Lower lobe of right lung (tissue), 2 donors: ENCODE measurements around the gene ADH7. TPM values are rescaled to one million over a fixed set of nuclear protein-coding genes. Genes with fewer than 3 reads are reported as not detected.

Source experiments
- ATAC-seq, 2 donors: fragments of 200-7000 bp; cut with Tn5 transposase; one replicate each; pipeline ENCODE4 v1.9.1; 2020 to 2022; ENCODE audit warnings: mild to moderate bottlenecking in 2 of 2, moderate library complexity in 2 of 2
- DNase-seq: peaks from one replicate; pipeline ENCODE4 v3.0.0-alpha.2; 2020
- H3K27ac ChIP-seq: fragments of 200-600 bp; one replicate; pipeline ENCODE4 v1.8.0; 2022
- H3K27me3 ChIP-seq: fragments of 200-600 bp; one replicate; pipeline ENCODE4 v1.8.0; 2022; ENCODE audit warnings: low read depth
- H3K36me3 ChIP-seq: fragments of 200-600 bp; one replicate; pipeline ENCODE4 v1.8.0; 2022; ENCODE audit warnings: mild to moderate bottlenecking
- H3K4me1 ChIP-seq: fragments of 200-600 bp; one replicate; pipeline ENCODE4 v1.8.0; 2022
- H3K4me3 ChIP-seq: fragments of 200-600 bp; one replicate; pipeline ENCODE4 v1.8.0; 2022; ENCODE audit warnings: mild to moderate bottlenecking
- H3K9me3 ChIP-seq: fragments of 200-600 bp; one replicate; pipeline ENCODE4 v1.8.0; 2022
- CTCF ChIP-seq: fragments of 200-600 bp; IDR thresholded peaks from one replicate; pipeline ENCODE4 v1.8.0; 2022; ENCODE audit warnings: antibody characterized with exemption, mild to moderate bottlenecking
- intact Hi-C: fragments of 100-400 bp; cut with DNase I; formaldehyde crosslinking; loops from one replicate; pipeline ENCODE4 v1.11.0; 2022
- total RNA-seq: library from RNA; stranded (reverse); fragmentation: NEBNext Ultra II Directional; extraction: Animal tissue kit (Norgen Biotek cat#: 25700); gene quantifications from one replicate; pipeline ENCODE4 v1.2.1, GENCODE V29; 2021
- donor health status: DM: no; HTN: yes; CAD: no; lungs with severe emphysema.

ADH7 gene
- total RNA-seq, 1 donor from 2014 or later = 0.47 TPM

DNA sequence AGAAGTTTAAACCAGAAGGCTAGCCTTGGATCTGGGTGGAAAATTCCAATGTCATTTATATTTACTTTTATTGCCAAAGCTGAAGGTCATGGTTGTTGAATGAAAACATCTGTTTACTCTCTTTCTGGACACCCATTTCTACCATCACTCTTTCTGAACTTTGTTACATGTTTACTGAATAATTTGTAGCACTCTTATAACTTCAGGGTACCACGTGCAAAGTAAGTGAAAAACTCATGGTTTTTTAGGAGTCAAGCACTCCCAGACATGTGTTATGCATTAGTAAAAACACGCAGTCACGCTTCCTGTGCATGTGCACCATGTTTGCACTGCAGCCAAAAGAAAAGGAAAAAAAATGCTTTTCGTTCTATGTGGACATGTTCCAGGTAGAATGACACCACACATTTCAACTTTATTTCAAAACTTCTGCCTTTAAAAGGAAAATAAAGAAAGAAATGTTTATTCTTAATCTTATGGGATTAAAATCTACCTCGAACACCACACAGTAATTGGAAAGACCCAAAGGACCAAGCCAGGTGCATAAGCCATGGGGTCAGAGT is 51.2 kb downstream of the ADH7 start:
- no peaks in the 10 kb centered on the region for H3K27me3 ChIP-seq
- no peak for TF ChIP-seq CTCF
- no peaks in the 10 kb centered on the region for H3K36me3 ChIP-seq
- H3K4me3 ChIP-seq = no peak overlapping the region
- no peaks in the 10 kb centered on the region for H3K4me1 ChIP-seq
- H3K27ac ChIP-seq = peak overlapping the region; percentile 73
- ATAC-seq (peak; percentile 67 to 71), DNase-seq (no peak)
- peaks cover 8% of the 10 kb centered on the region for H3K9me3 ChIP-seq
- intact Hi-C loops = no loop called here

DNA sequence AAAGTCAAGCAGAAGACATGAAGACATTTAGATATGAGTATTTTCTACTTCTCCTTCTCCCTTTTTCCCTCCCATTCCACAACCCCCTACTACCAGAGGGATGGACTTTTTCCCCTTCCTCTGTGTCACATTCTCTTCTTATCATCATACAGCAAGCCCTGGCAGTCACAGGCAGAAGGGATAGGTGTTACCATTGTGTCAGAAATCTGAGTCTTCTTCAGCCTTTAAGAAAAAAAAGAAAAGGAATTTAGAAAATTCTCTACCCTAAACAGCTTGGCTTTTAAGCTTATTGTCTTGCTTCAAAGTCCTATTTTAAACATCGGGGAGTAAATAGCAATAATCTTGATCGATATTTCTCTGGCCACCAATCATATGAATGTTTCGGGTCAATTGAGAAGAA is 51.7 kb downstream of the ADH7 start:
- no peaks in the 10 kb centered on the region for H3K27me3 ChIP-seq
- ATAC-seq (peak in 1 of 2 donors; percentile 23), DNase-seq (no peak)
- no peaks in the 10 kb centered on the region for H3K4me1 ChIP-seq
- intact Hi-C loops = no loop called here
- peaks cover 4% of the 10 kb centered on the region for H3K9me3 ChIP-seq
- H3K27ac ChIP-seq = peak overlapping the region; percentile 73
- H3K36me3 ChIP-seq = no peaks in the 10 kb centered on the region
- H3K4me3 ChIP-seq = no peak overlapping the region
- TF ChIP-seq CTCF = no peak

GRCh38 chr4:99382745-99383360 is 52.3 kb downstream of the ADH7 start:
- no peak for TF ChIP-seq CTCF
- Histone ChIP-seq H3K36me3 (no peaks in the 10 kb centered on the region), H3K27me3 (no peaks in the 10 kb centered on the region), H3K9me3 (peaks cover 4% of the 10 kb centered on the region), H3K4me3 (no peak overlapping the region), H3K27ac (peak overlapping the region; percentile 73), H3K4me1 (no peaks in the 10 kb centered on the region)
- intact Hi-C loops = no loop called here
- no peak for DNase-seq
- peak in 1 of 2 donors; percentile 11 for ATAC-seq

- H3K9me3 ChIP-seq = peaks cover 4% of the 10 kb centered on the region
- ATAC-seq (no peak), DNase-seq (no peak)
- no peaks in the 10 kb centered on the region for H3K4me1 ChIP-seq
- H3K4me3 ChIP-seq = no peak overlapping the region
- no peaks in the 10 kb centered on the region for H3K36me3 ChIP-seq
- intact Hi-C loops = no loop called here
- H3K27me3 ChIP-seq = no peaks in the 10 kb centered on the region
- no peak for TF ChIP-seq CTCF
- H3K27ac ChIP-seq = peak overlapping the region; percentile 25
These were observed 53.5 kb downstream of the ADH7 start for GRCh38 chr4:99381588-99382175.

GRCh38 chr4:99379571-99379970 is 55.6 kb downstream of the ADH7 start:
- no peaks in the 10 kb centered on the region for H3K27me3 ChIP-seq
- no peak for ATAC-seq

More at GRCh38 chr4:99379571-99379970, 55.6 kb downstream of the ADH7 start:
- H3K4me1 ChIP-seq = no peaks in the 10 kb centered on the region
- peaks cover 4% of the 10 kb centered on the region for H3K9me3 ChIP-seq
- intact Hi-C loops = no loop called here
- no peaks in the 10 kb centered on the region for H3K36me3 ChIP-seq
- no peak overlapping the region for H3K27ac ChIP-seq
- DNase-seq = no peak
- TF ChIP-seq CTCF = no peak
- no peak overlapping the region for H3K4me3 ChIP-seq
